Progenitor cell of endocrine pancreas (in vitro differentiated cells): ENCODE results near the gene SAP25. TPM values are rescaled to one million over a fixed set of nuclear protein-coding genes. Genes with fewer than 3 reads are reported as not detected.

Experiments used
- DNase-seq: peaks from one replicate; pipeline ENCODE4 v3.0.0; 2021; ENCODE audit warnings: low spot score; ENCODE audit not compliant: unreplicated experiment
- H3K27ac Mint-ChIP-seq: 2 replicates; pipeline ENCODE4 v1.8.0; 2021; ENCODE audit warnings: mild to moderate bottlenecking, moderate library complexity, mixed read lengths
- H3K27me3 Mint-ChIP-seq: 2 replicates; pipeline ENCODE4 v1.8.0; 2021; ENCODE audit warnings: mixed read lengths
- H3K36me3 Mint-ChIP-seq: 2 replicates; pipeline ENCODE4 v1.8.0; 2022; ENCODE audit warnings: mixed read lengths; ENCODE audit not compliant: insufficient read depth
- H3K4me1 Mint-ChIP-seq: 2 replicates; pipeline ENCODE4 v1.8.0; 2021; ENCODE audit warnings: low read depth, mixed read lengths
- H3K4me3 Mint-ChIP-seq: 2 replicates; pipeline ENCODE4 v1.8.0; 2021; ENCODE audit warnings: low read depth, mild to moderate bottlenecking, moderate library complexity, mixed read lengths
- H3K9me3 Mint-ChIP-seq: 2 replicates; pipeline ENCODE4 v1.8.0; 2021; ENCODE audit warnings: low read depth, mixed read lengths
- total RNA-seq: library from RNA; stranded (reverse); gene quantifications from 2 replicates; pipeline ENCODE4 v1.2.1, GENCODE V29; 2021
- TF ChIP-seq, protein P1 (sequence below): fragments of 200-600 bp; sonication (generic); IDR thresholded peaks from one replicate; pipeline ENCODE4 v1.5.0; 2021; ENCODE audit warnings: antibody characterized with exemption, mild to moderate bottlenecking; ENCODE audit not compliant: unreplicated experiment

SAP25 gene
- total RNA-seq, 1 donor from 2014 or later, result 7.7 TPM

DNA sequence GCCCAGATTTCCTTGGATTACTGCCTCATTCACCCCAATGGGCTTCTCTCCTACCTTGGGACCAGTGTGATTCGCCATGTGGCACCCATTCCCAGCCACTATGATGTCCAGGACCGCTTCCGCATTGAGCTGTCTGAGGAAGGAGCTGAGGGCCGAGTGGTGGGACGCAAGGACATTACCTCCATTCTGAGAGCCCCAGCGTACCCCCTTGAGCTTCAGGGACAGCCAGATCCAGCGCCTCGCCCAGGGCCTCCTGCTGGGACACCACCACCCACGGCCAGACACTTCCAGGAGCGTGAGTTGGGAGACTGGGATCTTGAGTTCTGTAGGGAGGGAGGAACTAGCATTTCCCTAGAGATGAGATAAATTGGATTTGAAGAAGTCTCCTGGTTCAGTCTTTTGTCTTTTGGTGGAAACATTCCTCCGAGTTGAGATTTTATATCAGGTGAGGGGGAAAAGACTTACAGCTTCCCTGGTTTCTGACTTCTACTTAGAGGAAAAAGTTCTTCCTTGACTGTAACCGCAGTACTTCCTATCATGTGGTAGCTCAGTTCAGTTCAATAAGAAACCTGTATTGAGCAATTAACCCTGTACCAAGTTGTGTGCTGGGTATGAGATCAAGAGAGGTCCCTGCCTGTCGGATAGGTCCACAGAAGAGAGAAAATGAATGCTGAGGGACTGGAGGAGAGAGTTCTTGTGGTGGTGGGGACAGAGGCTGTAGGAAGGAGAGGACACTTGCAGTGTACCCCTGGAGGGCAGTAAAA, 39.9 kb upstream of the SAP25 start:
- Mint-ChIP-seq H3K9me3 (no peaks in the 10 kb centered on the region), H3K4me1 (peaks cover 3% of the 10 kb centered on the region), H3K36me3 (peaks cover 5% of the 10 kb centered on the region), H3K27ac (no peak overlapping the region), H3K4me3 (peak overlapping the region; percentile 99), H3K27me3 (no peaks in the 10 kb centered on the region)
- TF ChIP-seq, protein P1, sequence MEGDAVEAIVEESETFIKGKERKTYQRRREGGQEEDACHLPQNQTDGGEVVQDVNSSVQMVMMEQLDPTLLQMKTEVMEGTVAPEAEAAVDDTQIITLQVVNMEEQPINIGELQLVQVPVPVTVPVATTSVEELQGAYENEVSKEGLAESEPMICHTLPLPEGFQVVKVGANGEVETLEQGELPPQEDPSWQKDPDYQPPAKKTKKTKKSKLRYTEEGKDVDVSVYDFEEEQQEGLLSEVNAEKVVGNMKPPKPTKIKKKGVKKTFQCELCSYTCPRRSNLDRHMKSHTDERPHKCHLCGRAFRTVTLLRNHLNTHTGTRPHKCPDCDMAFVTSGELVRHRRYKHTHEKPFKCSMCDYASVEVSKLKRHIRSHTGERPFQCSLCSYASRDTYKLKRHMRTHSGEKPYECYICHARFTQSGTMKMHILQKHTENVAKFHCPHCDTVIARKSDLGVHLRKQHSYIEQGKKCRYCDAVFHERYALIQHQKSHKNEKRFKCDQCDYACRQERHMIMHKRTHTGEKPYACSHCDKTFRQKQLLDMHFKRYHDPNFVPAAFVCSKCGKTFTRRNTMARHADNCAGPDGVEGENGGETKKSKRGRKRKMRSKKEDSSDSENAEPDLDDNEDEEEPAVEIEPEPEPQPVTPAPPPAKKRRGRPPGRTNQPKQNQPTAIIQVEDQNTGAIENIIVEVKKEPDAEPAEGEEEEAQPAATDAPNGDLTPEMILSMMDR, result no peak
- DNase-seq, result no peak

DNA sequence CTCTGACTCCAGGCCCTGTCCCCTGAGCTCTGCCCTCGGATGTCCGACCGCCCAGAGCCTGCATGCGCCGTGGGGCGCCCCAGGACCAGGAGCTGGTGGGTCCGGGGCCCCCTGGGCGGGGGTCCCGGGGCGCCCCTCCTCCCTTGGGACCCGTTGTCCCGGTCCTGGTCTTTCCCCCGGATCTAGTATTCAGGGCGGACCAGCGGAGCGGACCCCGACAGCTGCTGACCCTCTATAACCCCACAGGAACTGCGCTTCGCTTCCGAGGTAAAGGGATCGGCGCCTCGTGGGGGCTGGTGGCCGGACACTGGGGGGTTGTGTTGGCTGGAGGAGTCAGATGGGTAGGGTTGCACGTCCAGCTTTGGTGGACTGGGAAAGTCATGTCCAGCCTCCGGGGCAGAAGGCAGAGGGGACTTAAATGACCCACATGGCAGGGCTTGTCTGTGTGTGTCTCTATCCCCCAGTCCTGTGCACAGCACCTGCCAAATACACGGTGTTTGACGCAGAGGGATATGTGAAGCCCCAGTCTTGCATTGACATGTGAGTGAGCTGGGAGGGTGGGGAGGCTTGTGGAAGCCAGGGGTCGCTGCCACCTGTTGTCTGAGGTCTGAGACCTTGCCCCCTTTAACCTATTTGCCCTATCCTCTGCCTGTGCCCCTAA, 39.2 kb upstream of the SAP25 start:
- peak; percentile 27 for DNase-seq
- Mint-ChIP-seq H3K27ac (peak overlapping the region; percentile 33), H3K4me3 (peak overlapping the region; percentile 99), H3K27me3 (no peaks in the 10 kb centered on the region), H3K36me3 (peaks cover 5% of the 10 kb centered on the region), H3K9me3 (no peaks in the 10 kb centered on the region), H3K4me1 (peaks cover 3% of the 10 kb centered on the region)
- TF ChIP-seq, protein P1, result peak; percentile 22

DNA sequence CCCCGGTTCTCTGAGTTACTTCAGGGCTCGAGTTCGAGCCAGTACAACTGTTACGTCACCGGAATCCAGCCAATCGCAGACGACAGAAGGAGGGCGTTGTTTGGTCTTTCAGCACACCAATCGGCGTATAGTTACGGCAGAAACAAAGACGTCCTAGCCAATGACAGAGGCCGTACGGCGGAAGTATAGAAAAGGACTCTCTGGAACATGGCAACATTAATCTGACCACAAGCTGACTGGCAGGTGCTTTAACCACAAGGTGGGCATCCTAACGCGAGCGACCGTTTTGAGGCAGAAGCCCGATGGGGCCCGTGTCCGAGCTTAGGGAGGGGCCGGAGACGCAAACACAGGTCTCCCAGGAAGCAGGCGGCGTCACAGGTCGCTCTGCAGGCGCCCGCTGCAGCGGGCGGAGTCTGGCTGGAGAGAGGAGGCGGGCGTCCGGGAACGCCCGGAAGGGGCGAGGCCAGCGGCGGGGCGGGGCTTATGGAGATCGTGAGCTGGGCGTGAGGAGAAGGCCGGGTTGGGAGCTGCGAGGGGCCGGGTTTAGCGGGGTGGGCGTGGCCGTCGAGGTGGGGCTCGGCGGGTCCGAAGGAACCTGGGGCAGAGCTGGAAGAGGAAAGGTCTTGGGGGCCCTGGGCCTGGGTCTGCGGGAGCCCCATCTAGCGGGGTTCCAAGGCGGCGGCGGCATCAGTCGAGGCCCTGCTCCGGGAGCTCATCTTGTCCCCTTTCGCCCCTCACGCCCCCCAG, 38.5 kb upstream of the SAP25 start, which contains the start of gene MOSPD3:
Gene MOSPD3, plus strand, starts transcription at position 558 of the 747 bp plus-strand sequence. CDS start 252 bp downstream, outside the sequence.
- Mint-ChIP-seq H3K36me3 (peaks cover 5% of the 10 kb centered on the region), H3K27me3 (peaks cover 6% of the 10 kb centered on the region), H3K4me3 (peak within 1 kb of the TSS; percentile 99), H3K4me1 (peaks cover 3% of the 10 kb centered on the region), H3K9me3 (no peaks in the 10 kb centered on the region), H3K27ac (peak within 1 kb of the TSS; percentile 100)
- TF ChIP-seq, protein P1, result no peak
- peak; percentile 97 for DNase-seq

DNA sequence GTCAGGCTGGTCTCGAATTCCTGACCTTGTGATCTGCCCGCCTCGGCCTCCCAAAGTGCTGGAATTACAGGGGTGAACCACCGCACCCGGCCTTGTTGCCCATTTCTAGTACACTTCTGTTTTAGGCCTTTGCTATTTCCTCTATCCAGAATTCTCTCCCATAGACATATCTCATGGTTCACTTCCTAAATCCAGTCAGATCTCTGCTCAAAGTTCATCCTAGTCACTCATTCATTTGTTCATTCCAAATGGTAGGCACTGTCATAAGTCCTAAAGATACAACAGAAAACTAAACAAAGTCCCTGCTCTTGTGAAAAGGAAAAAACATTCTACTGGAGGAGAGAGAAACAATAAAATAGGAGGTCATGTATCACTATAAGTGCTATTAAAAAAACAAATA, 36.3 kb upstream of the SAP25 start:
- Mint-ChIP-seq H3K4me3 (peak overlapping the region; percentile 0), H3K4me1 (peaks cover 7% of the 10 kb centered on the region), H3K36me3 (peaks cover 2% of the 10 kb centered on the region), H3K27ac (no peak overlapping the region), H3K27me3 (peaks cover 22% of the 10 kb centered on the region), H3K9me3 (no peaks in the 10 kb centered on the region)
- TF ChIP-seq, protein P1, result no peak
- no peak for DNase-seq

DNA sequence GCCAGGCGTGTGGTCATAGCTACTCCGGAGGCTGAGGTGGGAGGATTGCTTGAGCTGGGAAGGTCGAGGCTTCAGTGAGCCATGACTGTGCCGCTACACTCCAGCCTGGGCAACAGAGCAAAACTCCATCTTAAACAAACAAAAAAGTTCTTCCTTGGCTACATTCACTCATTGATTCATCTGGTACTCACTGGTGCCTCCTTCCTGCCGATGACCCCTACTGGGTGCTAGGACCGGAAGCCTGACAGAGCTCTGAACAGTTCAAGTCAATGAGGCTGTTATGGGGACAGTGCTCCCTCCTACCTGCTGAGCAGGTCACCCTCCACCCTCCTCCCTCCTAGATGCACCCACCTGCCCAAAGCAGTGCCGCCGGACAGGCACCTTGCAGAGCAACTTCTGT, 33.4 kb upstream of the SAP25 start:
- H3K4me1 Mint-ChIP-seq, result peaks cover 15% of the 10 kb centered on the region
- no peak overlapping the region for H3K4me3 Mint-ChIP-seq
- peaks cover 25% of the 10 kb centered on the region for H3K27me3 Mint-ChIP-seq
- no peak overlapping the region for H3K27ac Mint-ChIP-seq
- no peaks in the 10 kb centered on the region for H3K9me3 Mint-ChIP-seq
- H3K36me3 Mint-ChIP-seq, result no peaks in the 10 kb centered on the region
- DNase-seq, result no peak
- TF ChIP-seq, protein P1, result no peak
